Measurements from ENCODE around the gene TRIM28. TPM values are rescaled to one million over a fixed set of nuclear protein-coding genes. Genes with fewer than 3 reads are reported as not detected.

TRIM28 gene
- total RNA-seq, 1 donor from 2014 or later: 351 TPM

GRCh38 chr19:58519355-58520256 is 24.3 kb upstream of the TRIM28 start, which contains the start of gene ZBTB45:
TSS of gene ZBTB45 (minus strand) at chr19:58519810. CDS start at chr19:58517673, 2,137 bp downstream.
- H3K79me2 ChIP-seq (ENCODE audit: insufficient read depth, low read length): peaks cover 44% of the 10 kb centered on the region
- no peak for FAIRE-seq
- no peaks in the 10 kb centered on the region for H3K9me3 Mint-ChIP-seq (ENCODE audit: unreplicated experiment)

GRCh38 chr19:58520257-58520599 is 23.6 kb upstream of the TRIM28 start:
- Histone ChIP-seq H4K20me1 (ENCODE audit: insufficient read depth, low read length) (peaks cover 20% of the 10 kb centered on the region), H3K27me3 (ENCODE audit: insufficient read depth, low read length) (no peaks in the 10 kb centered on the region), H3K9ac (ENCODE audit: low read length) (peak overlapping the region; percentile 93), H3K36me3 (ENCODE audit: insufficient read depth, low read length) (peaks cover 2% of the 10 kb centered on the region), H3K4me3 (ENCODE audit: insufficient read depth, low read depth, low read length) (peak overlapping the region; percentile 82), H3K4me2 (ENCODE audit: low read length) (peak overlapping the region; percentile 96), H2AFZ (ENCODE audit: low read depth, low read length) (peak overlapping the region; percentile 88), H3K79me2 (ENCODE audit: insufficient read depth, low read length) (peaks cover 40% of the 10 kb centered on the region), H3K9me3 (ENCODE audit: insufficient read depth, low read depth, low read length) (no peaks in the 10 kb centered on the region), H3K27ac (ENCODE audit: low read depth, low read length) (peak overlapping the region; percentile 86), H3K4me1 (ENCODE audit: insufficient read depth, low read length) (peaks cover 10% of the 10 kb centered on the region)
- Mint-ChIP-seq H3K36me3 (ENCODE audit: low read depth, unreplicated experiment) (peaks cover 12% of the 10 kb centered on the region), H3K9me3 (ENCODE audit: unreplicated experiment) (no peaks in the 10 kb centered on the region), H3K27ac (ENCODE audit: unreplicated experiment) (peak overlapping the region; percentile 94), H3K27me3 (ENCODE audit: low read depth, unreplicated experiment) (no peaks in the 10 kb centered on the region), H3K4me1 (ENCODE audit: low read depth, unreplicated experiment) (peaks cover 21% of the 10 kb centered on the region), H3K4me3 (ENCODE audit: unreplicated experiment) (peak overlapping the region; percentile 100)
- TF ChIP-seq EZH2 (IDR thresholded peaks at IDR 0.05; ENCODE audit: insufficient read depth, low read length): no peak
- TF ChIP-seq CTCF (IDR thresholded peaks at IDR 0.05; ENCODE audit: insufficient read depth, low read depth, low read length): no peak
- DNase-seq (ENCODE audit: low read depth) (no peak), FAIRE-seq (no peak)

More at GRCh38 chr19:58519355-58520256, 24.3 kb upstream of the TRIM28 start, which contains the start of gene ZBTB45:
- Histone ChIP-seq H3K9me3 (ENCODE audit: insufficient read depth, low read depth, low read length) (no peaks in the 10 kb centered on the region), H4K20me1 (ENCODE audit: insufficient read depth, low read length) (peaks cover 20% of the 10 kb centered on the region), H3K36me3 (ENCODE audit: insufficient read depth, low read length) (peaks cover 2% of the 10 kb centered on the region), H3K4me3 (ENCODE audit: insufficient read depth, low read depth, low read length) (peak within 1 kb of the TSS; percentile 82), H3K27me3 (ENCODE audit: insufficient read depth, low read length) (no peaks in the 10 kb centered on the region), H3K4me1 (ENCODE audit: insufficient read depth, low read length) (peaks cover 10% of the 10 kb centered on the region), H3K4me2 (ENCODE audit: low read length) (peak within 1 kb of the TSS; percentile 96), H3K9ac (ENCODE audit: low read length) (peak within 1 kb of the TSS; percentile 93), H3K27ac (ENCODE audit: low read depth, low read length) (peak within 1 kb of the TSS; percentile 86), H2AFZ (ENCODE audit: low read depth, low read length) (peak within 1 kb of the TSS; percentile 88)
- DNase-seq (ENCODE audit: low read depth): peak; percentile 94
- TF ChIP-seq EZH2 (IDR thresholded peaks at IDR 0.05; ENCODE audit: insufficient read depth, low read length) (no peak), CTCF (IDR thresholded peaks at IDR 0.05; ENCODE audit: insufficient read depth, low read depth, low read length) (peak; percentile 17)
- Mint-ChIP-seq H3K4me1 (ENCODE audit: low read depth, unreplicated experiment) (peaks cover 24% of the 10 kb centered on the region), H3K36me3 (ENCODE audit: low read depth, unreplicated experiment) (peaks cover 12% of the 10 kb centered on the region), H3K27me3 (ENCODE audit: low read depth, unreplicated experiment) (no peaks in the 10 kb centered on the region), H3K4me3 (ENCODE audit: unreplicated experiment) (peak within 1 kb of the TSS; percentile 100), H3K27ac (ENCODE audit: unreplicated experiment) (peak within 1 kb of the TSS; percentile 94)
